Nucleus accumbens (tissue), 56 donors: ENCODE measurements around the gene ISL2.

Experiments used
- DNase-seq, 56 donors: peaks; one replicate each; lab custom pipeline; 2025; lab: John Stamatoyannopoulos, UW

The ISL2 gene

DNA sequence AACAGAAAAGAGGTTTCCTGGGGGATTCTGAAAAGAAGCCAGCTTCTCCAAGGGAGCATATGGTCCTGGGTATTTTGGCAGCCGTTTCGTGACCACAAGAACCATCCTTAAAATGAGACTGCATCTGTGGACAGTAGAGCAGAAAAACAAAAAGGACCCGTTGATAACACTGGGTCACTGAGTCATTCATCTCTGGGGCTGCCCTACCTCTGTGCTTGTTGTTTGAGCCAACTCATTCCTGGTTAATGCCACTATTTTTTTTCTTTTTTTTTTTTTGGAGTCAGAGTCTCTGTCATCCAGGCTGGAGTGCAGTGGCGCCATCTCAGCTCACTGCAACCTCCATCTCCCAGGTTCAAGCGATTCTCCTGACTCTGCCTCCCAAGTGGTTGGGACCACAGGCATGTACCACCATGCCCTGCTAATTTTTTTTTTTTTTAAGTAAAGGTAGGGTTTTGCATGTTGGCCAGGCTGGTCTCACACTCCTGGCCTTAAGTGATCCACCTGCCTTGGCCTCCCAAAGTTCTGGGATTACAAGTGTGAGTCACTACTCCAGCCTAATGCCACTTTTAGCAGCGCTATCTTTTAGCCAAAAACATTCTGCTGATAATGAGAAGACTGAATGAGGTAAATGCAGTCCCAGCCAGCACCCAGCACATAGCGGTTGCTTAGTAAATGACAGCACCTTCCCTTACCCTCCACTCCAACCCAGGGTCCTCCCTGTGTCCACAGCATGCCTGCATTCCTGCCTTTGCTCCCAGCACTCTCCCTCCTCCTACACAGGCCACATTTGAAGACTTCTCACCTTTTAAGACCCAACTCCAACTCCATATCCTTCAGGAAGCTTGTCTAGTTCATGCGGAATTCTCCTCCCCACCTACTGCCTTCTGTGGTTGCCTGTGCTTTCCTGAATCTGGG lies 9.1 kb upstream of the ISL2 start:
- DNase-seq: no peak

DNA sequence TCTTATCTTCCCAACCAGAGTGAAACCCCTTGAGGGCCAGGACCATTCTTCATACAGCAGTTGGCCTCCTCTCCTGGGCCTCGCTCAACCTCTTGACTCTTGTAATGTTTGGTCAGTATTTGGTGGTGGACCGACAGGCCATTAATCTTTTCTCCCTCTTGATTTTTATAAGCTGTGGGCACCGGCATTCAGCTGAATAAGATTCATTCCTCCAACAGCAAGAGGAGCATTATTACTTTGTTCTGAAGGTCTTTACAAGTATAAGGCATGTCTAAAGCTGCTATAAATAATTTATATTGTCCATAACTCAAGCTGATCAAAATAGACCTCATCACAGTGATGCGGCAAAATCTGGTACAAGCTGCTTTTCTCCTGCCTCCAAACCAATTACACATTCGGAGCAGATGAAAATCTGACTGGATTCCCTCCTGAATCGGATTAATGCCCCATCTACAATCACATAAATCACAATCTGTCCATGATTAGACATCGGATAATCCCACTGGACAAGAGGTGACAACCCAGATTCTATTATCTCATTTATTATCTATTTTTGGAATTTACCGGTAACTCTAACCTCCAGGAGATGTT lies 8.4 kb upstream of the ISL2 start:
- no peak for DNase-seq

DNA sequence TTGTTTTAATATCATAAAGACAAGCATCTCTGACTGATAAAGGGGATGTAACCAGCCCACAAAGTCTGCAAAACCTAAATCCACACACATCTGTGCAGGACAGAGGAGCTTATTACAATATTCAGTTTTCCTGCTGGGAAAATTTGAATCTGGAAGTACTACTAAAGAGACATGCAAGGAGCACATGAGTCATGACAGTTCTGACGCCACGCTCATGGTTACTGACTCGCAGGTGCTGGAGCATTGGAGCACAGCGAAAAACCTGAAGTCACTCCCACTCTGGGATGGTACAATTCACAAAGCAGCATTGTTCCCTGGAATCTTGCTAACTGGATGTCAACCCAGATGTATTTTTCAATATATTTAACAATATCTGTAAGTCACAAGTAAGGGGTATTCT lies 7.6 kb upstream of the ISL2 start:
- DNase-seq: no peak

DNA sequence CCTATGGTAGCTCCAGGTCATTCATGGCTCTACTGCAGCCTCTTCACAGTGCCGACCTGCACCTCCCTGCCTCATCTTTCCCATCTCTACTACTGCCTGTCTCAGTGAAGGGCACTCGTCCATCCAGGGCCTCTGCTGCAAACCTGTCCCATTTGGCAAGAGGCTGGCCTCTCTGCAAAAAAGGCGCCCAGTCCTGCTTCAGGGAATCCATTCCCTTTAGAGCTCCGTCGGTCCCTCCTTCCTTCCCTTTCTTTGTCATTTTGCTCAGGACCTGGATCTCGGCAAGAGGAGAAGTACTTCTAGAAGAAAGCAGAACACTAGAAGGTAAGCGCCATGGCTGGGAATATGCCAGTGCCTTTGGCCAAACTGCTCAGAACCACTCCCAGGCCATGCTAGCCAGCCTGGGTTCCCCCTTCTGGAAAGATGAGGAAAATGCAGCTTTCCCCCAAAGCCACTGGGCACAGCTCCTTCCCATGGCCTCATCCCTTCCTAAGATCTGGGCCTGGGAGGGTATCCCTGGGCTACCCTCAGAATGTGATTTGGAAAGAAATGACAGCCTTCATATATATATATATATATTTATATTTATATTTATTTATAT lies 6.4 kb upstream of the ISL2 start:
- peak in 4 of 56 donors; percentile 8 to 32 (median 26) for DNase-seq

- DNase-seq: no peak
Observed at GRCh38 chr15:76332796-76333195, 3.8 kb upstream of the ISL2 start.

DNA sequence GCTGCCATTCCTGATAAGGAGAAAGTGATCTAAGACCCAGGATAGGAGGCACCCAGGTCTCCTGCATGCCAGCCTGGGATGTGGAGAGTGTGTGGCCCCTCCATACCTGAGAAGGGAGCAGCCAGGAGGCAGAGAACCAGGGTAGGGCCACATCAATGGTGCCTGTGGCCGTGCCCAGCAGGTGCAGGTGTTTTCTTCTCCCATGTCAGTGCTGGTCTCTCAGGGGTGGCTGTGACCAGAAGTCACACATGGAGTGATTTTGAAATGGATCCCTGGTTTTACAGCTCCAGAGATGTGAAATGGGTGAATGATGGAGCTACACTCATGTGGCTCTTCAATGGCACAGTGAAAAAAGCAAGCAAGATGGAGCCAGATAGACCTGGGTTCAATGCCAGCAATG lies 3.3 kb upstream of the ISL2 start:
- no peak for DNase-seq

- no peak for DNase-seq
Observed at GRCh38 chr15:76333720-76334437, 2.7 kb upstream of the ISL2 start.

DNA sequence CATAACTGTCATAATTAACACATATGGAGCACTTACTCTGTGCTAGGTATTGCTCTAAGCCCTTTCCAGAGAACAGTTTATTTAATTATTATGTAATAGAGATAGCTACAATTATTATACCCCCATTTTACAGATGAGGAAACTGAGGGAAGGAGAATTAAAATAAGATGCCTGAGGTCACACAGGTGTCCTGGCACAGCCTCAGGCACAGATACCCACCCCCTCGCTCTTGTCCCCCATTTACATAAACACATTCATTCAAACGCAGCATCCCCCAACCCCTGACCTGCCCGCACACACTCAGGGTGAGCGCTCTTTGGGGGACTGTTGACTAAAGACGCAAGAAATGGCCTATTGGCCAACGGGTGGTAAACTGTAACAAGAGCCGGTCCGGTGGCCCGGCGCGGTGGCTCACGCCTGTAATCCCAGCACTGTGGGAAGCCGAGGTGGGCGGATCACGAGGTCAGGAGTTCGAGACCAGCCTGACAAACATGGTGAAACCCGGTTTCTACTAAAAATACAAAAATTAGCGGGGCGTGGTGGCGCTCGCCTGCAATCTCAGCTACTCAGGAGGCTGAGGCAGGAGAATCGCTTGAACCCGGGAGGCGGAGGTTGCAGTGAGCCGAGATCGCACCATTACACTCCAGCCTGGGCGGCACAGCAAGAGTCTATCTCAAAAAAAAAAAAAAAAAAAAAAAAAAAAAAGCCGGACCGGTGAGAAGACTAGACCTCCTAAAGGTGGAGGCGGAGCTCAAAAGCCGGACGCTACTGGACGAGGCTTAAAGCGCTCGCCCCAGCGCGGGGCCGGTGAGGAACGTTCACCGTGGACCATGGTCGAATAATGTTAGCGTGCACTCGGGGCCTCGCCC lies 1.9 kb upstream of the ISL2 start:
- no peak for DNase-seq

- no peak for DNase-seq
Observed at GRCh38 chr15:76335307-76336253, 993 bp upstream of the ISL2 start.

DNA sequence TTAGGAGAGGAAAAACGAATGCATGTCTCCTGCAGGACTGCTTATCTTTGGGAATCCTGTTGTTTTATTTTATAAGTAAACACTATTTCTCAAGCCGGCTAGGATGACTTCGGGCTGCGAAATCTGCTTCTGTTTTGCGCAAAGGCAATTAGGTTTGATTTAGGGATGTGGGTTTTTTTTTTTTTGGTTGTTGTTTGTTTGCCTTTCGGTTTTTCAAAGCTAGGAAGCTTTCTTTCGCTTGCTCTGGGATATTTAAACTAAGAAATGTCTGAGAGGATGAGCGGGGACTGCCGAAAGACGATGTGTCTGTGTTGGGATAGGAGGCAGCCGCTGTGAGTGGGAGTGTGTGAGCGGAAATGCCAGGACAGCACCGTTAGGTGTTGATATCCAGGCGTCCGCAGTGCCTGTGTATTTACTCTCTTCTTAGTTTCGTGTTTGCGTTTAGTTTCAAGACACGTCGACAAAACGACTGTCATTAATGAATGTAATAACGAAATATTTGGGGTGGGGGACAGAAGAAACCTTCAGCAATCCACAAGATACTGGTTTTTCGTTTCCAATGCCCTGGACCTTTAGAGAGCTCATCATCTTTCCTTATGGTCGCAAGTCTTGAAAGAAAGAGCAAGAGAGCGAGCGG lies 604 bp downstream of the ISL2 start:
- DNase-seq: no peak

DNA sequence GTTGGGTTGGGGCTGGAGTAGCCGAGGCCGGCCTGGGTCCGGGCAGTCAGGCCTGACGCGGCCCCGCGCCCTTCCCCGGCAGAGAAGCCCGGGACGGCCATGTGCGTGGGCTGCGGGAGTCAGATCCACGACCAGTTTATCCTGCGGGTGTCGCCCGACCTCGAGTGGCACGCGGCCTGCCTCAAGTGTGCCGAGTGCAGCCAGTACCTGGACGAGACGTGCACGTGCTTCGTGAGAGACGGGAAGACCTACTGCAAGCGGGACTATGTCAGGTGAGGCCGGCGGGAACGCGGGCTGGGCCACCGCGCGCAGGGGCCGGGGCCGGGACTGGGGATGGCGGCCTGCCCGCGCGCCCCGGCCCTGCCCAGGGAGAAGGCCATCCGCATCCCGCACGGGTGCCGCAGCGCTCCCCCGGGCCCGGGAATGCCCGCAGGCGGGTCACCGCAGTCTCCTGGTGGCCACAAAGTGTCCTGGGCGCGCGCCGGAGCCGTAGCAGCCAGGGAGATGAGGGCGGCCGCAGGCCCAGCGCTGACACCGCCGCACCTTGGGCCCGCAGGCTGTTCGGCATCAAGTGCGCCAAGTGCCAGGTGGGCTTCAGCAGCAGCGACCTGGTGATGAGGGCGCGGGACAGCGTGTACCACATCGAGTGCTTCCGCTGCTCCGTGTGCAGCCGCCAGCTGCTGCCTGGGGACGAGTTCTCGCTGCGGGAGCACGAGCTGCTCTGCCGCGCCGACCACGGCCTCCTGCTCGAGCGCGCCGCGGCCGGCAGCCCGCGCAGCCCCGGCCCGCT lies 1.3 kb downstream of the ISL2 start:
- no peak for DNase-seq

DNA sequence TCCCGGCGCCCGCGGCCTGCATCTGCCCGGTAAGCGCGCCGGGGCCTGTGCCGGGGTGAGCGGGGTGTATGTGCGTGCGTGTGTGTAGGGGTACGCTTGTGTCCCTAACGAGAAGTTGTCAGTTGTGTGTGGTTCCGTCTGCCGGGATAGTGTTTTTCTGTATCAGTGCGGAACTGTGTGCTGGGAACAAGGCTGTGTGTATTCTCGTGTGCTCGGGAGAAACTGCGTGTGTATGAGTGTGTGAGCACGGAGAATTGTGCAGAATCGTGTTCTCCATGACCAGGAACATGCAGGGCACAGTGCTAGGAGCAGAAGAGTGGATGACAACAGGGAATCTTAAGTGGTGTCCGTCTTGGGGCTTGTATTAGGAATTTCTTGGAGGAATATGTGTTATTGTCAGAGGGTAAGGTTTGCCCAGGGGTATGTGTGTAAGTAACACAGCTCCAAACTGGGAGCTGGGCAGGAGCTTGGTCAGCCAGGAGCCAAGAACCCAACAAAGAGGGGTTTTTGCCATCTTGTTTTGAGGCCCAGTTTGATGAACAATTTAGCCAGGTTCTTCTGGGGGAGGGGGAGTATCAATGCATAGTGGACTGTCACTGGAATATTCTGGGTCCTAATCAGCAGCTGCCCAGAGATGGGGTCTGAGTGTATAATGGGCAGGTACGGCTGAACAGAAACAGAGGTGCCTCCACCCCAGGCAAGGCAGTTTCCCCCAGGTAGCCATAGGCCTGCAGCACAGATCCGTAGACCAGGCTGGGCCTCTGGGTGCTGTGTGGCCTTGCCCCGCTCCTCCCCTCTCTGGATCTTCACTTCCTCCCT lies 2.1 kb downstream of the ISL2 start:
- DNase-seq: no peak

DNA sequence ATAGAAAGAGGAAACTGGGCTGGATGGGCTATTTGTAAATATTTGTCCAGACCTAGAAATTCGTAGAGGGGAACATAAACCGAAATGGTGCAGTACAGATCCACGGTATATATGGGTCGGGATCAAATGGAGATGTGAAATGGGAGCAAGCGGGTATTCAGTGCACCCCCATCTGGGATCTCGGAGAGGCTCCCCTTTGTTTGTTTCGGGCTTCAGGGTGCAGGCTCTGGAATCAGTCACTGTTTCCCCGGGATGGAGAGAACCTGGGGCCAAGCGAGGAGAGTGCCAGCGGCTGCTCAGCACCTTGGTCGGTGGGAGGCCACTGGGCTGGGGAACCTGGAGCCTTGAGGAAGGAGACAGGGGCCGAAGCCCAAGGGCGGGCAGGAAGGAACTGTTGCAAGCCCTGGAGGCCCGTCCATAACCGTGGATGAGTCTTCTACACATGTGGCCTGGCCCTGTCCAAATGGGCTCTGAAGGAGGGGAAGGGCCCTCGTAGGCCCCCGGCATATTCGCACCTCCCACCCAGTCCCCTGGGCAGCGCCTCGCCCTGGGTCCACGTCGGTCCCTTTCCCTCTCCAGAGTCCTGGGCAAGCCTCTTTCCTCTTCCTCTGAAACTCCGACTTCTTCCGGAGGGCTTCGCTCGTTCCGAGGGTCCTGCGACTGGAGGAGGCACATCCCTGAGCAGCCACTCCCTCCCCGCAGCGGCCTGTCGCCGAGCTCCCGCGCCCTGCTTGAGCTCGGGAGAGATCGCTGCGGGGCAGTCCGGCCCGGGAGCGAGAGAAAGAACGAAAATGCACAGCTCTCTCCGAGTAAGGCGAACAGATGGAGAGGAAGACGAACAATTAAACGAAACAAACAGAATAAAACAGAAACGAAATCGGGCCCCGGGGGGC lies 3.0 kb downstream of the ISL2 start:
- DNase-seq: no peak

DNA sequence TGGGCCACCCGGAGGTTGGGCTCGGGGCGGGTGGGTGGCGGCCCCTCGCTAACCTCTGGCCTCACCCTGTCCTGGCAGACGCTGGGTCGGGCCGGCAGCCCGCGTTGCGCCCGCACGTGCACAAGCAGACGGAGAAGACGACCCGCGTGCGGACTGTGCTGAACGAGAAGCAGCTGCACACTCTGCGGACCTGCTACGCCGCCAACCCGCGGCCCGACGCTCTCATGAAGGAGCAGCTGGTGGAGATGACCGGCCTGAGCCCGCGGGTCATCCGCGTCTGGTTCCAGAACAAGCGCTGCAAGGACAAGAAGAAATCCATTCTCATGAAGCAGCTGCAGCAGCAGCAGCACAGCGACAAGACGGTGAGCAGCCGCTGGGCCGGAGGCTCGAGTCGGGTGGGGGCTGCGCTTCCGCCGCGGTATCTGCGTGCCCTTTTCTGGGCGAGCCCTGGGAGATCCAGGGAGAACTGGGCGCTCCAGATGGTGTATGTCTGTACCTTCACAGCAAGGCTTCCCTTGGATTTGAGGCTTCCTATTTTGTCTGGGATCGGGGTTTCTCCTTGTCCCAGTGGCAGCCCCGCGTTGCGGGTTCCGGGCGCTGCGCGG lies 3.7 kb downstream of the ISL2 start:
- no peak for DNase-seq

- no peak for DNase-seq
Observed at GRCh38 chr15:76340803-76341365, 4.3 kb downstream of the ISL2 start.
